SK-N-SH treated with all-trans-retinoic acid at 6 μM for 48 hours (cell line): Measurements from ENCODE around the gene KIAA1671.

ENCODE experiments used
- ATAC-seq: fragments of 200-7000 bp; cut with Tn5 transposase; 3 replicates; pipeline ENCODE4 v1.9.1; 2020; ENCODE audit warnings: mild to moderate bottlenecking, moderate library complexity
- BACH2 ChIP-seq: fragments of 250-450 bp; sonication (Bioruptor Pico); IDR thresholded peaks from 2 replicates; pipeline ENCODE4 v1.9.0; 2021; ENCODE audit warnings: mild to moderate bottlenecking, borderline replicate concordance
- CREB5 ChIP-seq: fragments of 250-450 bp; sonication (Bioruptor Pico); IDR thresholded peaks from 2 replicates; pipeline ENCODE4 v1.5.1; 2020; ENCODE audit warnings: low read depth, mild to moderate bottlenecking, moderate library complexity
- CSRNP3 ChIP-seq: fragments of 250-450 bp; sonication (Bioruptor Pico); IDR thresholded peaks from 2 replicates; pipeline ENCODE4 v1.5.1; 2021; ENCODE audit warnings: mild to moderate bottlenecking, moderate library complexity
- ESRRG ChIP-seq: fragments of 250-450 bp; sonication (Bioruptor Pico); IDR thresholded peaks from 2 replicates; pipeline ENCODE4 v1.6.1; 2021; ENCODE audit warnings: mild to moderate bottlenecking
- ISL1 ChIP-seq: fragments of 250-450 bp; sonication (Bioruptor Pico); IDR thresholded peaks from 2 replicates; pipeline ENCODE4 v2.1.2; 2022; ENCODE audit warnings: mild to moderate bottlenecking, moderate library complexity
- POU6F1 ChIP-seq: fragments of 250-450 bp; sonication (Bioruptor Pico); IDR thresholded peaks from 2 replicates; pipeline ENCODE4 v1.8.0; 2021; ENCODE audit warnings: low read depth, mild to moderate bottlenecking, moderate library complexity, borderline replicate concordance
- RARB ChIP-seq: fragments of 250-450 bp; sonication (Bioruptor Pico); IDR thresholded peaks from 2 replicates; pipeline ENCODE4 v1.8.0; 2021; ENCODE audit warnings: mild to moderate bottlenecking, moderate library complexity
- SNAI2 ChIP-seq: fragments of 250-450 bp; sonication (Bioruptor Pico); IDR thresholded peaks from 2 replicates; pipeline ENCODE4 v1.5.0; 2020; ENCODE audit warnings: mild to moderate bottlenecking, moderate library complexity
- TCF4 ChIP-seq: fragments of 250-450 bp; sonication (Bioruptor Pico); IDR thresholded peaks from 2 replicates; pipeline ENCODE4 v1.8.0; 2021; ENCODE audit warnings: mild to moderate bottlenecking, moderate library complexity, borderline replicate concordance
- TSHZ2 ChIP-seq: fragments of 250-450 bp; sonication (Bioruptor Pico); IDR thresholded peaks from 2 replicates; pipeline ENCODE4 v1.5.0; 2020; ENCODE audit warnings: mild to moderate bottlenecking, moderate library complexity
- ZC3H10 ChIP-seq: fragments of 250-450 bp; sonication (Bioruptor Pico); IDR thresholded peaks from 2 replicates; pipeline ENCODE4 v1.5.1; 2021; ENCODE audit warnings: mild to moderate bottlenecking, moderate library complexity
- ZFP3 ChIP-seq: fragments of 250-450 bp; sonication (Bioruptor Pico); IDR thresholded peaks from 2 replicates; pipeline ENCODE4 v1.5.0; 2020; ENCODE audit warnings: mild to moderate bottlenecking, moderate library complexity
- ZFP30 ChIP-seq: fragments of 450-650 bp; formaldehyde crosslinking; IDR thresholded peaks from 2 replicates; pipeline ENCODE4 v1.5.0; 2022; ENCODE audit warnings: mild to moderate bottlenecking, moderate library complexity
- ZNF70 ChIP-seq: fragments of 450-650 bp; formaldehyde crosslinking; IDR thresholded peaks from 2 replicates; pipeline ENCODE4 v1.5.0; 2020; ENCODE audit warnings: mild to moderate bottlenecking, moderate library complexity
- ZNF8 ChIP-seq: fragments of 450-650 bp; formaldehyde crosslinking; IDR thresholded peaks from 2 replicates; pipeline ENCODE4 v1.5.0; 2020; ENCODE audit warnings: mild to moderate bottlenecking, moderate library complexity

KIAA1671 gene

GRCh38 chr22:25067851-25068421 lies 115.4 kb downstream of the KIAA1671 start:
- TF ChIP-seq ZFP3 (CRISPR knock-in tag) (no peak), TCF4 (0 out of 2 replicates have a peak, but pooled peaks have one; percentile 14), ZNF8 (no peak), TSHZ2 (CRISPR knock-in tag) (0 out of 2 replicates have a peak, but pooled peaks have one; percentile 35)
- ATAC-seq, result peak; percentile 67

- 0 out of 2 replicates have a peak, but pooled peaks have one; percentile 21 for TF ChIP-seq ZNF70 (CRISPR knock-in tag)
- TF ChIP-seq RARB, result no peak
- peak; percentile 34; the same call in 2 of the 3 replicates for ATAC-seq
Measured at GRCh38 chr22:25068707-25069106, 116.2 kb downstream of the KIAA1671 start.

- TF ChIP-seq BACH2 (CRISPR knock-in tag) (no peak), TSHZ2 (CRISPR knock-in tag) (no peak), ZC3H10 (no peak), POU6F1 (CRISPR knock-in tag) (no peak), ZNF70 (CRISPR knock-in tag) (no peak), CREB5 (no peak), ISL1 (CRISPR knock-in tag) (no peak), SNAI2 (CRISPR knock-in tag) (no peak), CSRNP3 (CRISPR knock-in tag) (no peak), ZFP30 (no peak)
- ATAC-seq, result no peak
Measured at GRCh38 chr22:25069426-25069757, 116.9 kb downstream of the KIAA1671 start.

- no peak; the same call in 2 of the 3 replicates for ATAC-seq
- TF ChIP-seq ZNF8 (no peak), CSRNP3 (CRISPR knock-in tag) (no peak), ESRRG (no peak)
Measured at GRCh38 chr22:25069758-25070481, 117.4 kb downstream of the KIAA1671 start.
